ENCODE results near the gene CS. TPM values are rescaled to one million over a fixed set of nuclear protein-coding genes. Genes with fewer than 3 reads are reported as not detected.

CS gene
- total RNA-seq, 1 donor from 2014 or later = 64.8 TPM

DNA sequence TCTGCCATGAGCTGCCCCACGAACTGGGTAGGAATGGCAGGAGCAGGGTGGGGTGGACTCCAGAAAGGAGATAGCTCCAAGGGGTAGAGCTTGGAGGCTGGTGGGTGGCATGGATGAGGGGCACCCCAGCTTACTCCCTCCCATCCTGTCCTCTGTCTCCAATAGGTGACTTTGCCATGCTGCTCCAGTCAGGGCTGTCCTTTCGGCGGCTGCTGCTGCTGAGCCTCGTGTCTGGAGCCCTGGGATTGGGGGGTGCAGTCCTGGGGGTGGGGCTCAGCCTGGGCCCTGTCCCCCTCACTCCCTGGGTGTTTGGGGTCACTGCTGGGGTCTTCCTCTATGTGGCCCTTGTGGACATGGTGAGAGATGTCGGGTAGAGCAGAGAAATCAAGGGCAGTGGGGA, 63.1 kb downstream of the CS start:
- peaks cover 7% of the 10 kb centered on the region for H3K36me3 ChIP-seq (ENCODE audit: control insufficient read depth, insufficient read depth, low read length)
- no peak for TF ChIP-seq CTCF (IDR thresholded peaks at IDR 0.05; ENCODE audit: insufficient read depth, low read length, severe bottlenecking)

DNA sequence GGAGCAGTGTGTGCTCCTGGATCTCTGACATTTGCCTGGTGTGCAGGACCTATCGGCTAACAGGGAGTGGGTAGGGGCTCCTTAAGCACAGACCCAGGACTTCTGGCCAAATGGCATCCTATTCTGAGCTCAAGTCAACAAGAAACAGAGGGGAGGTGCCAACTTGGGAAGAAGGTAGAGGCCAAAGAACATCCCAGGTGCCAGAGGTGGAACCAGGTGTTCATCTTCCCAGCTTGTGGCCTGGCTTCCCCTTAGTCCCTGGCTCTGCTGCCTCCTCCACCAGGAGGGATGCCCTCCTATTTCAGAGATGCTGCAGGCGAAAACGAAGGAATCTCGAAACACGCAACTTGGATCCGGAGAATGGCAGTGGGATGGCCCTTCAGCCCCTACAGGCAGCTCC, 64.0 kb downstream of the CS start:
- Histone ChIP-seq H3K27me3 (ENCODE audit: control insufficient read depth, insufficient read depth, low read length) (no peaks in the 10 kb centered on the region), H3K4me3 (ENCODE audit: low read depth, low read length) (no peak overlapping the region), H3K36me3 (ENCODE audit: control insufficient read depth, insufficient read depth, low read length) (peaks cover 1% of the 10 kb centered on the region)
- DNase-seq (ENCODE audit: low read depth) (no peak), FAIRE-seq (no peak)
- no peak for TF ChIP-seq CTCF (IDR thresholded peaks at IDR 0.05; ENCODE audit: insufficient read depth, low read length, severe bottlenecking)

More for the DNA sequence above, 63.1 kb downstream of the CS start:
- Histone ChIP-seq H3K27me3 (ENCODE audit: control insufficient read depth, insufficient read depth, low read length) (no peaks in the 10 kb centered on the region), H3K4me3 (ENCODE audit: low read depth, low read length) (no peak overlapping the region)
- DNase-seq (ENCODE audit: low read depth) (no peak), FAIRE-seq (no peak)

GRCh38 chr12:56234746-56235436, 65.2 kb downstream of the CS start:
- FAIRE-seq (no peak), DNase-seq (ENCODE audit: low read depth) (peak; percentile 18)
- no peak for TF ChIP-seq CTCF (IDR thresholded peaks at IDR 0.05; ENCODE audit: insufficient read depth, low read length, severe bottlenecking)
- Histone ChIP-seq H3K4me3 (ENCODE audit: low read depth, low read length) (no peak overlapping the region), H3K36me3 (ENCODE audit: control insufficient read depth, insufficient read depth, low read length) (no peaks in the 10 kb centered on the region), H3K27me3 (ENCODE audit: control insufficient read depth, insufficient read depth, low read length) (no peaks in the 10 kb centered on the region)

DNA sequence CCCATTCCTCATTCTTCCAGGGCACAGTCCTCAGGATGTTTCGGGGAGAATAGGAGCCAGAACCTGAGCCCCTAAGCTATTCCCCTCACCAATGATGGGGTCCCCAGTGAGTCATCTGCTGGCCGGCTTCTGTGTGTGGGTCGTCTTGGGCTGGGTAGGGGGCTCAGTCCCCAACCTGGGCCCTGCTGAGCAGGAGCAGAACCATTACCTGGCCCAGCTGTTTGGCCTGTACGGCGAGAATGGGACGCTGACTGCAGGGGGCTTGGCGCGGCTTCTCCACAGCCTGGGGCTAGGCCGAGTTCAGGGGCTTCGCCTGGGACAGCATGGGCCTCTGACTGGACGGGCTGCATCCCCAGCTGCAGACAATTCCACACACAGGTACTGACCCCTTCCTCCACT, 68.9 kb downstream of the CS start:
- TF ChIP-seq CTCF (IDR thresholded peaks at IDR 0.05; ENCODE audit: insufficient read depth, low read length, severe bottlenecking) = no peak
- H3K4me3 ChIP-seq (ENCODE audit: low read depth, low read length) = no peak overlapping the region
- FAIRE-seq (no peak), DNase-seq (ENCODE audit: low read depth) (no peak)
- H3K36me3 ChIP-seq (ENCODE audit: control insufficient read depth, insufficient read depth, low read length) = peaks cover under 1% of the 10 kb centered on the region
- H3K27me3 ChIP-seq (ENCODE audit: control insufficient read depth, insufficient read depth, low read length) = no peaks in the 10 kb centered on the region

DNA sequence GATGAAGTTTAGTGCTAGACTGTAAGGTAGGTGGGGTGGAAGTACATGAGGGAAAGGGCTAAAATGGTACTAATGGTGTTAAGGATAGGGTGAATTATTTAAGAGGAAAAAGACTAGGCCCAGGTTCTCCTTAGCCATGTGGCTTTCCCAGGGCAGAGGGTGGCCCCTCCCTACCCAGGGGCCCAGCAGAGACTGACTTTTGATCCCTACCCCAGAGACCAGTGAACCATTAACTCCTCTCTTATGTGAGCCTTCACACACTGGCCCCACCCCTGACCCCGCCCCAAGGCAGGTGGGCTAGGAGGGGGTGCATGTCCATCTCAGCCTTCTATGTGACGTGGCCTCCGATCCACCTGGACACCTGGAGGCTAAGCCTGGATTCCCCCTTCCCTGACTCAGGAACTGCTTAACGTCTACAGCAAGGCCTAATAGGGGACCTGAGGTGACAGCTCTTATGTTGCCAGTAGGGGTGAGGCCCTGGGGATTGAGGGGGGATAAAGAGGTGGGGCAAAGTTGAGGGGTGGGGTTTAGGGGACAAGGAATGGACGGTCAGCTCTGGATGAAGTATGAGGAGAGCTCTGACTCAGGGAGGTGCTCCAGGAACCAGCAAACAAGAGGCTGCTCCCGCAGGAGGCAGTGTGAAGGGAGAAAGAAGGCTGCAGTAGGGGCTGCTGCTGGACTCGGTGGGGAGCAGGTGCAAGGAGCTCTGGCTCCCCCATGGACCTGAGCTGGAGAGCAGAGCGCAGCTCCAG, 69.5 kb downstream of the CS start:
- no peak for DNase-seq (ENCODE audit: low read depth)
- no peak for FAIRE-seq
- no peaks in the 10 kb centered on the region for H3K27me3 ChIP-seq (ENCODE audit: control insufficient read depth, insufficient read depth, low read length)
- H3K36me3 ChIP-seq (ENCODE audit: control insufficient read depth, insufficient read depth, low read length) = peaks cover 2% of the 10 kb centered on the region
- no peak overlapping the region for H3K4me3 ChIP-seq (ENCODE audit: low read depth, low read length)
- no peak for TF ChIP-seq CTCF (IDR thresholded peaks at IDR 0.05; ENCODE audit: insufficient read depth, low read length, severe bottlenecking)
